Activated naive CD8-positive, alpha-beta T cell treated with anti-CD3 and anti-CD28 coated beads, Interleukin-2, amount 10 ng/mL, durations not matched to agents 7 days and 5 days (primary cell): ENCODE data around the gene TOE1. TPM values are rescaled to one million over a fixed set of nuclear protein-coding genes. Genes with fewer than 3 reads are reported as not detected.
"Not testable (repeated sequence)": the region's sequence is repeated elsewhere in the genome, so short reads cannot be mapped to it uniquely, and the experiment has no call there.

Source experiments
- ATAC-seq: fragments of 150-1000 bp; cut with Tn5 transposase; one replicate; pipeline ENCODE4 v1.10.0; 2021; ENCODE audit warnings: low read depth, moderate library complexity
- POLR2A ChIA-PET: fragments of 350-600 bp; sonication (Branson Sonifier 250); formaldehyde crosslinking; loops from one replicate; lab custom pipeline; 2021; ENCODE audit warnings: antibody characterized with exemption; lab: Charles Lee
- DNase-seq: peaks from one replicate; pipeline ENCODE4 v3.0.0; 2021
- H3K27ac Mint-ChIP-seq: one replicate; pipeline ENCODE4 v1.8.0; 2022; ENCODE audit warnings: mild to moderate bottlenecking, mixed read lengths
- H3K27me3 Mint-ChIP-seq: one replicate; pipeline ENCODE4 v1.8.0; 2022; ENCODE audit warnings: mild to moderate bottlenecking, moderate library complexity, mixed read lengths
- H3K36me3 Mint-ChIP-seq: one replicate; pipeline ENCODE4 v1.8.0; 2021; ENCODE audit warnings: mild to moderate bottlenecking, mixed read lengths
- H3K4me1 Mint-ChIP-seq: one replicate; pipeline ENCODE4 v1.8.0; 2021; ENCODE audit warnings: mixed read lengths
- H3K4me3 Mint-ChIP-seq: one replicate; pipeline ENCODE4 v1.8.0; 2022; ENCODE audit warnings: mild to moderate bottlenecking, moderate library complexity, mixed read lengths
- H3K9me3 Mint-ChIP-seq: one replicate; pipeline ENCODE4 v1.8.0; 2021; ENCODE audit warnings: mixed read lengths
- total RNA-seq, 2 experiments: library from RNA; stranded (reverse); gene quantifications; one replicate each; pipeline ENCODE4 v1.2.3, GENCODE V29; 2021

Gene TOE1
- total RNA-seq, result 10 to 100 TPM; 20.4 to 22.2 TPM

- ATAC-seq (peak; percentile 87), DNase-seq (peak; percentile 96)
- Mint-ChIP-seq H3K27me3 (no peaks in the 10 kb centered on the region), H3K27ac (peak within 1 kb of the TSS; percentile 98), H3K36me3 (peaks cover 29% of the 10 kb centered on the region), H3K4me3 (peak within 1 kb of the TSS; percentile 98), H3K4me1 (peaks cover 35% of the 10 kb centered on the region), H3K9me3 (peaks cover 3% of the 10 kb centered on the region)
- POLR2A ChIA-PET, result interaction anchor here (0.5 to 5.7 kb wide), 36 partner anchors 9 to 620 kb away, joined by 3 to 94 read pairs (median 5); partner anchors contain the start of genes AKR1A1, BTBD19, CCDC163 and DYNLT4
Observed at GRCh38 chr1:45339789-45340558, at the start of gene TOE1, which contains the start of gene MUTYH. Gene TOE1 (plus strand): TSS chr1:45340170. CDS start chr1:45340253, 83 bp downstream. Gene MUTYH (minus strand): TSS chr1:45340440. CDS start chr1:45334505, 5,935 bp downstream.

- H3K9me3 Mint-ChIP-seq, DNase-seq, H3K4me1 Mint-ChIP-seq, H3K27me3 Mint-ChIP-seq, ATAC-seq, POLR2A ChIA-PET, H3K27ac Mint-ChIP-seq, H3K36me3 Mint-ChIP-seq, H3K4me3 Mint-ChIP-seq: not testable (repeated sequence)
Observed at GRCh38 chr1:45291002-45291401, 49.0 kb upstream of the TOE1 start.

DNA sequence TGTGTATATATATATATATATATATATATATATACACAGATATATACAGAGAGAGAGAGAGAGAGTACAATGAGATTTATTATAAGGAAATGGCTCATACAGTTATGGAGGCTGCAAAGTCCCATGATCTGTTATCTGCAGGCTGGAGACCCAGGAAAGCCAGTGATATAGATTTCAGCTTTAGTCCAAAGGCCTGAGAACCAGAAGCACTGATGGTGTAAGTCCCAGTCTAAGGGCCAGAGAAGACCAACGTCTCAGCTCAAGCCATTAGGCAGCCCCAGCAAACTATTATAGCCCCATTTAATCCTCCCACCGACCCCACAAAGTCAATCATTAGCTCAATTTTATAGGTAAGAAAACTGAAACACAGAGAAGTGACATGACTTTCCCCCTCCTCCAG lies 48.3 kb upstream of the TOE1 start:
- POLR2A ChIA-PET, result interaction anchor here (1.0 kb wide), 1 partner anchor 278 kb away, joined by 3 read pairs; no protein-coding TSS in a partner anchor

DNA sequence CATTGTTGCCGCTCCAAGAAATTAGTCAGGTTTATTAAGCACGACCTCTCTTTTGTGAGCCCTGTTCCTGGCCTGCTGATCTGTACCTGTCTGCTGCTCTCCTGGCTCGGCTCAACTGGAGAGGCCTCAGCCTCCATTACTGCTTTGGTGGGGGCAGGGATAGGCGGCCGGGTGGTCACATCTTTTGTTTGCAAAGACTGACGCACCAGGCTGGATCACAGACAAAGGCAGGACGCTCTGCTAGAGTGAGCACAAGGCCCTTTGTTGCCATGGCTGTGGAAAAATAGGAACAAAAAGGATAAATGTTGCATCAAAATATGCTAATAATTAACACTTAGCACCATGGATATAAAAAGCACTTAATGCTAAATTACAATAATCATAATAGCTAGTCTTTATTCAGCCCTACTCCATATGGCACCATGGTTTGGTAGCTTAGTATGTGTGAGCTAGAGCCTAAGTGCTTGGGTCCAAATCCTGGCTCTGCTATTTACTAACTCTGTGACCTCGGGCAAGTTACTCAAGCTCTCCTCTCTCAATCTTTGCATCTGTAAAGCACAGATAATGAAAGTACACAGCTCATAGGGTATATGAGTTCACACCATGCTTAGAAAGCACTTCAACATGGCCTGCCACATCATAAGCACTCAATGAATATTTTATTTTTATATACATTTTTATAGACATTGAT lies 42.2 kb upstream of the TOE1 start:
- peaks cover 6% of the 10 kb centered on the region for H3K4me1 Mint-ChIP-seq
- no peaks in the 10 kb centered on the region for H3K27me3 Mint-ChIP-seq
- DNase-seq, result no peak
- no peaks in the 10 kb centered on the region for H3K9me3 Mint-ChIP-seq
- H3K36me3 Mint-ChIP-seq, result no peaks in the 10 kb centered on the region
- no peak overlapping the region for H3K4me3 Mint-ChIP-seq
- POLR2A ChIA-PET, result interaction anchor here (3.0 kb wide), 1 partner anchor 283 kb away, joined by 9 read pairs; no protein-coding TSS in a partner anchor
- H3K27ac Mint-ChIP-seq, result no peak overlapping the region
- no peak for ATAC-seq

More for the DNA sequence above, 48.3 kb upstream of the TOE1 start:
- peaks cover 2% of the 10 kb centered on the region for H3K4me1 Mint-ChIP-seq
- H3K27me3 Mint-ChIP-seq, result no peaks in the 10 kb centered on the region
- no peak for DNase-seq
- no peak overlapping the region for H3K27ac Mint-ChIP-seq
- H3K36me3 Mint-ChIP-seq, result no peaks in the 10 kb centered on the region
- no peaks in the 10 kb centered on the region for H3K9me3 Mint-ChIP-seq
- ATAC-seq, result no peak
- no peak overlapping the region for H3K4me3 Mint-ChIP-seq

DNA sequence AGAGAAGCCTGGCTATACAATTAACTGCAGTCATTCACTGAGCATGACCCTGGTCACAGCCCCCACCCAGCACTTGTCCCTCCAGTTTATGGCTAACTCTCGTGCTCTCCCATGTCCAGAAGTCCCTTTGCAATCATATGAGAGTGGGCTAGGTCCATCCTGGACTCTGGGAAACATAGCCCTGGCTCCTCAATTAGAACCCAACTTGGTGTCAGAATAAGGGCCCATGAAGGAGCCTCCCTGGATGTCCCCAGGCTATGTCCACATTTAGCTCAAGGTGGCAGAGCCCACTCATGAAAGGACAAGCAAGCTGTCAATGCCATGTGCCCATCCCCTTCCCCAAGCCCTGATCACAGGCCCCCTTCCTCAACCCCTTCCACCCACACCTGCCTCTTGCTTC lies 40.7 kb upstream of the TOE1 start:
- H3K9me3 Mint-ChIP-seq, result no peaks in the 10 kb centered on the region
- ATAC-seq (no peak), DNase-seq (no peak)
- no peaks in the 10 kb centered on the region for H3K36me3 Mint-ChIP-seq
- POLR2A ChIA-PET, result interaction anchor here (1.1 to 3.0 kb wide), 2 partner anchors 285 to 287 kb away, joined by 3 to 9 read pairs; partner anchors contain the start of gene UROD
- peaks cover 4% of the 10 kb centered on the region for H3K4me1 Mint-ChIP-seq
- no peak overlapping the region for H3K27ac Mint-ChIP-seq
- no peaks in the 10 kb centered on the region for H3K27me3 Mint-ChIP-seq
- no peak overlapping the region for H3K4me3 Mint-ChIP-seq

- H3K27me3 Mint-ChIP-seq, result no peaks in the 10 kb centered on the region
- no peaks in the 10 kb centered on the region for H3K36me3 Mint-ChIP-seq
- POLR2A ChIA-PET, result interaction anchor here (0.5 to 3.0 kb wide), 6 partner anchors 286 to 578 kb away, joined by 3 to 9 read pairs (median 4); partner anchors contain the start of genes RNU5D-1 and UROD
- no peak overlapping the region for H3K27ac Mint-ChIP-seq
- H3K9me3 Mint-ChIP-seq, result no peaks in the 10 kb centered on the region
- peaks cover 10% of the 10 kb centered on the region for H3K4me1 Mint-ChIP-seq
- H3K4me3 Mint-ChIP-seq, result no peak overlapping the region
- ATAC-seq, result no peak
- no peak for DNase-seq
Observed at GRCh38 chr1:45299981-45300668, 39.8 kb upstream of the TOE1 start.

GRCh38 chr1:45300669-45300997 lies 39.3 kb upstream of the TOE1 start:
- POLR2A ChIA-PET, result interaction anchor here (0.5 to 3.0 kb wide), 5 partner anchors 286 to 579 kb away, joined by 3 to 9 read pairs (median 4); partner anchors contain the start of gene RNU5D-1

DNA sequence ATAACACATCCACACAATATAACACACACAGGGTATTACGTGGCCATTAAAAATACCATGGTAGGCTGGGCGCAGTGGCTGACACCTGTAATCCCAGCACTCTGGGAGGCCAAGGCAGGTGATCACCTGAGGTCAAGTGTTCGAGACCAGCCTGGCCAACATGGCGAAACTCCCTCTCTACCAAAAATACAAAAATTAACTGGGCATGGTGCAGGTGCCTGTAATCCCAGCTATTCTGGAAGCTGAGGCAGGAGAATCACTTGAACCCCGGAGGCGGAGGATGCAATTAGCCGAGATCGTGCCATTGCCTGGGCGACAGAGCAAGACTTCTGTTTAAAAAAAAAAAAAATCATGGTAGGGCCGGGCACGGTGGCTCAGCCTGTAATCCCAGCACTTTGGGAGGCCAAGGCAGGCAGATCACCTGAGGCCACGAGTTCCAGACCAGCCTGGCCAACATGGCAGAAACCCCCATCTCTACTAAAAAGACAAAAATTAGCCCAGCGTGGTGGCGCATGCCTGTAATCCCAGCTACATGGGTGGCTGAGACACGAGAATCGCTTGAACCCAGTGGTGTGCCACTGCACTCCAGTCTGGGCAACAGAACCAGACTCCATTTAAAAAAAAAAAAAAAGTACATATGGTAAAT lies 37.3 kb upstream of the TOE1 start:
- H3K4me3 Mint-ChIP-seq, result peak overlapping the region; percentile 70
- POLR2A ChIA-PET, result interaction anchor here (1.0 to 5.5 kb wide), 9 partner anchors 38 to 581 kb away, joined by 4 to 84 read pairs (median 9); partner anchors contain the start of genes EIF2B3, HECTD3, MUTYH and PLK3
- DNase-seq (no peak), ATAC-seq (no peak)
- no peaks in the 10 kb centered on the region for H3K27me3 Mint-ChIP-seq
- no peaks in the 10 kb centered on the region for H3K36me3 Mint-ChIP-seq
- peak overlapping the region; percentile 32 for H3K27ac Mint-ChIP-seq
- H3K4me1 Mint-ChIP-seq, result peaks cover 28% of the 10 kb centered on the region
- no peaks in the 10 kb centered on the region for H3K9me3 Mint-ChIP-seq

More at GRCh38 chr1:45300669-45300997, 39.3 kb upstream of the TOE1 start:
- no peak overlapping the region for H3K27ac Mint-ChIP-seq
- no peaks in the 10 kb centered on the region for H3K36me3 Mint-ChIP-seq
- no peaks in the 10 kb centered on the region for H3K27me3 Mint-ChIP-seq
- H3K9me3 Mint-ChIP-seq, result no peaks in the 10 kb centered on the region
- peaks cover 14% of the 10 kb centered on the region for H3K4me1 Mint-ChIP-seq
- DNase-seq (no peak), ATAC-seq (no peak)
- H3K4me3 Mint-ChIP-seq, result no peak overlapping the region

- DNase-seq, result peak; percentile 96
- peak overlapping the region; percentile 96 for H3K27ac Mint-ChIP-seq
- H3K4me1 Mint-ChIP-seq, result peaks cover 28% of the 10 kb centered on the region
- ATAC-seq, result peak; percentile 86
- POLR2A ChIA-PET, result interaction anchor here (0.6 to 5.5 kb wide), 28 partner anchors 17 to 590 kb away, joined by 3 to 84 read pairs (median 4); partner anchors contain the start of genes CCDC163, EIF2B3, HECTD3 and HPDL
- H3K9me3 Mint-ChIP-seq, result no peaks in the 10 kb centered on the region
- no peaks in the 10 kb centered on the region for H3K27me3 Mint-ChIP-seq
- no peaks in the 10 kb centered on the region for H3K36me3 Mint-ChIP-seq
- H3K4me3 Mint-ChIP-seq, result peak overlapping the region; percentile 90
Observed at GRCh38 chr1:45303520-45304310, 36.3 kb upstream of the TOE1 start.

GRCh38 chr1:45304311-45305081 lies 35.5 kb upstream of the TOE1 start:
- no peaks in the 10 kb centered on the region for H3K9me3 Mint-ChIP-seq
- H3K27ac Mint-ChIP-seq, result peak overlapping the region; percentile 96
- DNase-seq, result peak; percentile 44
- ATAC-seq, result no peak
- POLR2A ChIA-PET, result interaction anchor here (0.5 to 5.5 kb wide), 11 partner anchors 23 to 583 kb away, joined by 3 to 84 read pairs (median 9); partner anchors contain the start of genes EIF2B3, HECTD3, HPDL and MUTYH
- H3K4me1 Mint-ChIP-seq, result peaks cover 28% of the 10 kb centered on the region
- H3K4me3 Mint-ChIP-seq, result peak overlapping the region; percentile 90
- no peaks in the 10 kb centered on the region for H3K36me3 Mint-ChIP-seq
- H3K27me3 Mint-ChIP-seq, result no peaks in the 10 kb centered on the region

GRCh38 chr1:45305231-45305630 lies 34.7 kb upstream of the TOE1 start:
- H3K36me3 Mint-ChIP-seq, result no peaks in the 10 kb centered on the region
- no peak for DNase-seq
- POLR2A ChIA-PET, result interaction anchor here (0.9 to 5.5 kb wide), 5 partner anchors 22 to 584 kb away, joined by 4 to 84 read pairs (median 11); partner anchors contain the start of genes HECTD3, HPDL, MUTYH and PRDX1
- peak overlapping the region; percentile 69 for H3K27ac Mint-ChIP-seq
- H3K4me1 Mint-ChIP-seq, result peaks cover 28% of the 10 kb centered on the region
- no peaks in the 10 kb centered on the region for H3K9me3 Mint-ChIP-seq
- H3K27me3 Mint-ChIP-seq, result no peaks in the 10 kb centered on the region
- peak overlapping the region; percentile 90 for H3K4me3 Mint-ChIP-seq
- ATAC-seq, result no peak
